Measurements from ENCODE around the gene CNTN4.

GRCh38 chr3:2133146-2133545 lies 34.5 kb downstream of the CNTN4 start:
- no peak for TF ChIP-seq CTCF (IDR thresholded peaks at IDR 0.05; ENCODE audit: insufficient read depth, low read length)
- TF ChIP-seq POLR2AphosphoS5 (IDR thresholded peaks at IDR 0.05; ENCODE audit: low read depth): no peak
- TF ChIP-seq, protein P1, sequence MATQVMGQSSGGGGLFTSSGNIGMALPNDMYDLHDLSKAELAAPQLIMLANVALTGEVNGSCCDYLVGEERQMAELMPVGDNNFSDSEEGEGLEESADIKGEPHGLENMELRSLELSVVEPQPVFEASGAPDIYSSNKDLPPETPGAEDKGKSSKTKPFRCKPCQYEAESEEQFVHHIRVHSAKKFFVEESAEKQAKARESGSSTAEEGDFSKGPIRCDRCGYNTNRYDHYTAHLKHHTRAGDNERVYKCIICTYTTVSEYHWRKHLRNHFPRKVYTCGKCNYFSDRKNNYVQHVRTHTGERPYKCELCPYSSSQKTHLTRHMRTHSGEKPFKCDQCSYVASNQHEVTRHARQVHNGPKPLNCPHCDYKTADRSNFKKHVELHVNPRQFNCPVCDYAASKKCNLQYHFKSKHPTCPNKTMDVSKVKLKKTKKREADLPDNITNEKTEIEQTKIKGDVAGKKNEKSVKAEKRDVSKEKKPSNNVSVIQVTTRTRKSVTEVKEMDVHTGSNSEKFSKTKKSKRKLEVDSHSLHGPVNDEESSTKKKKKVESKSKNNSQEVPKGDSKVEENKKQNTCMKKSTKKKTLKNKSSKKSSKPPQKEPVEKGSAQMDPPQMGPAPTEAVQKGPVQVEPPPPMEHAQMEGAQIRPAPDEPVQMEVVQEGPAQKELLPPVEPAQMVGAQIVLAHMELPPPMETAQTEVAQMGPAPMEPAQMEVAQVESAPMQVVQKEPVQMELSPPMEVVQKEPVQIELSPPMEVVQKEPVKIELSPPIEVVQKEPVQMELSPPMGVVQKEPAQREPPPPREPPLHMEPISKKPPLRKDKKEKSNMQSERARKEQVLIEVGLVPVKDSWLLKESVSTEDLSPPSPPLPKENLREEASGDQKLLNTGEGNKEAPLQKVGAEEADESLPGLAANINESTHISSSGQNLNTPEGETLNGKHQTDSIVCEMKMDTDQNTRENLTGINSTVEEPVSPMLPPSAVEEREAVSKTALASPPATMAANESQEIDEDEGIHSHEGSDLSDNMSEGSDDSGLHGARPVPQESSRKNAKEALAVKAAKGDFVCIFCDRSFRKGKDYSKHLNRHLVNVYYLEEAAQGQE (IDR thresholded peaks at IDR 0.05; ENCODE audit: insufficient replicate concordance, low read depth): no peak
- TF ChIP-seq GABPA (IDR thresholded peaks at IDR 0.05; ENCODE audit: low read depth): no peak
- no peak for TF ChIP-seq SPI1 (IDR thresholded peaks at IDR 0.05; ENCODE audit: borderline replicate concordance, low read depth)
